A204.1 (cell line): ENCODE measurements around the gene BDKRB1.

Source experiments
- FAIRE-seq: peaks from 2 replicates; lab custom pipeline; 2012; peaks lifted over from hg19 to GRCh38; lab: Jason Lieb, UNC

Gene BDKRB1

GRCh38 chr14:96261772-96262655 is 6.0 kb downstream of the BDKRB1 start:
- no peak for FAIRE-seq

GRCh38 chr14:96263347-96264199 is 7.6 kb downstream of the BDKRB1 start:
- FAIRE-seq = no peak

- no peak for FAIRE-seq
These were observed 8.2 kb downstream of the BDKRB1 start for GRCh38 chr14:96264200-96264553.

GRCh38 chr14:96264853-96265252 is 8.8 kb downstream of the BDKRB1 start:
- FAIRE-seq = no peak

- FAIRE-seq = no peak
These were observed 9.5 kb downstream of the BDKRB1 start for GRCh38 chr14:96265383-96266095.

- FAIRE-seq = no peak
These were observed 11.3 kb downstream of the BDKRB1 start for GRCh38 chr14:96267336-96267735.

GRCh38 chr14:96267916-96268315 is 11.9 kb downstream of the BDKRB1 start:
- no peak for FAIRE-seq

- no peak for FAIRE-seq
These were observed 12.7 kb downstream of the BDKRB1 start for GRCh38 chr14:96268431-96269358.

- FAIRE-seq = no peak
These were observed 13.3 kb downstream of the BDKRB1 start for GRCh38 chr14:96269359-96269710.

GRCh38 chr14:96270565-96271420 is 14.8 kb downstream of the BDKRB1 start:
- FAIRE-seq = no peak

GRCh38 chr14:96271421-96271762 is 15.4 kb downstream of the BDKRB1 start:
- FAIRE-seq = no peak

GRCh38 chr14:96272777-96273473 is 16.9 kb downstream of the BDKRB1 start:
- FAIRE-seq = no peak

- FAIRE-seq = no peak
These were observed 17.6 kb downstream of the BDKRB1 start for GRCh38 chr14:96273629-96274028.

GRCh38 chr14:96274122-96274521 is 18.1 kb downstream of the BDKRB1 start:
- FAIRE-seq = no peak

- FAIRE-seq = no peak
These were observed 18.5 kb downstream of the BDKRB1 start for GRCh38 chr14:96274543-96274942.

- no peak for FAIRE-seq
These were observed 19.4 kb downstream of the BDKRB1 start for GRCh38 chr14:96275177-96276112.

GRCh38 chr14:96277890-96278289 is 21.9 kb downstream of the BDKRB1 start:
- no peak for FAIRE-seq

GRCh38 chr14:96279564-96279963 is 23.6 kb downstream of the BDKRB1 start:
- FAIRE-seq = no peak

- FAIRE-seq = no peak
These were observed 24.1 kb downstream of the BDKRB1 start for GRCh38 chr14:96280104-96280503.
